ENCODE measurements around the gene STOM.

The STOM gene

DNA sequence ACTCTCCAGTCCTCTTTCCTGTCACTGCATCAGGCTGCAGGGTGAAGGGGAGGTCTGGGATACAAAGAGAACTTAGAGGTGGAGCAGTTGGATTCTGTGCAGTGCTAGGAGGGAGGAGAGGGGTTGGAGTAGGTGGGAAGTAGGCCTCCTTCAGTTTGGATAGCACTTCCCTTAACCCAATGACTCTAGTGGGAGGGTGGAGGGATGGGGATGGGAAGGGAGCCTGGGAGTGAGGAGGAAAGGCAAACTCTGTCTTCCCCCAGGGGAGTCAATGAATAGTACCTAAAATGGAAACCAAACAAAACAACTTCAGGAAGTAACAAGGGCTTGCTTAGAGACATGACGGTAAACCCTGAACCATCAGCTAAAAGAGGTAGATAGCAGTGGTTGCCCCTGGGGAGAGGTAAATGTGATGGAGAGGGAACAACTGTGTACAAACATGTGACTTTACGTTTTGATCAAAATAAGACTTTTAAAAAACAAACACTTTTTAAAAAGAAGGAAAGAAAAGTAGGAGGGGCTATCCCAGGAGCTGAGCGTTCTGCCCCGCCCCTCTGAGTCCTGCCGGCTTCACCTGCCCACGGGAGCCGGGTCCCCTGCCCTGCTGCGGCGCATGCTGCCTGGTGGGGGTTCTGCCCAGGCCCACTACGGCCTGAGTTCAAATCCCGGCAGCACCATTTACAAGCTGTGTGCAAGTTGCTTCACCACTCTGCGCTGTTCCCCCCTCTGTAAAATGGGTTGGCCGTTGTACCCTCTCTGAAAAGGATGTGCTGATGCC lies 71.2 kb downstream of the STOM start:
- H3K4me3 ChIP-seq (ENCODE audit: low read length): peak overlapping the region; percentile 46
- TF ChIP-seq, protein P1, sequence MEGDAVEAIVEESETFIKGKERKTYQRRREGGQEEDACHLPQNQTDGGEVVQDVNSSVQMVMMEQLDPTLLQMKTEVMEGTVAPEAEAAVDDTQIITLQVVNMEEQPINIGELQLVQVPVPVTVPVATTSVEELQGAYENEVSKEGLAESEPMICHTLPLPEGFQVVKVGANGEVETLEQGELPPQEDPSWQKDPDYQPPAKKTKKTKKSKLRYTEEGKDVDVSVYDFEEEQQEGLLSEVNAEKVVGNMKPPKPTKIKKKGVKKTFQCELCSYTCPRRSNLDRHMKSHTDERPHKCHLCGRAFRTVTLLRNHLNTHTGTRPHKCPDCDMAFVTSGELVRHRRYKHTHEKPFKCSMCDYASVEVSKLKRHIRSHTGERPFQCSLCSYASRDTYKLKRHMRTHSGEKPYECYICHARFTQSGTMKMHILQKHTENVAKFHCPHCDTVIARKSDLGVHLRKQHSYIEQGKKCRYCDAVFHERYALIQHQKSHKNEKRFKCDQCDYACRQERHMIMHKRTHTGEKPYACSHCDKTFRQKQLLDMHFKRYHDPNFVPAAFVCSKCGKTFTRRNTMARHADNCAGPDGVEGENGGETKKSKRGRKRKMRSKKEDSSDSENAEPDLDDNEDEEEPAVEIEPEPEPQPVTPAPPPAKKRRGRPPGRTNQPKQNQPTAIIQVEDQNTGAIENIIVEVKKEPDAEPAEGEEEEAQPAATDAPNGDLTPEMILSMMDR (IDR thresholded peaks at IDR 0.05; ENCODE audit: insufficient read depth, low read depth, low read length, missing control alignments): no peak
- DNase-seq (ENCODE audit: low read depth): no peak

DNA sequence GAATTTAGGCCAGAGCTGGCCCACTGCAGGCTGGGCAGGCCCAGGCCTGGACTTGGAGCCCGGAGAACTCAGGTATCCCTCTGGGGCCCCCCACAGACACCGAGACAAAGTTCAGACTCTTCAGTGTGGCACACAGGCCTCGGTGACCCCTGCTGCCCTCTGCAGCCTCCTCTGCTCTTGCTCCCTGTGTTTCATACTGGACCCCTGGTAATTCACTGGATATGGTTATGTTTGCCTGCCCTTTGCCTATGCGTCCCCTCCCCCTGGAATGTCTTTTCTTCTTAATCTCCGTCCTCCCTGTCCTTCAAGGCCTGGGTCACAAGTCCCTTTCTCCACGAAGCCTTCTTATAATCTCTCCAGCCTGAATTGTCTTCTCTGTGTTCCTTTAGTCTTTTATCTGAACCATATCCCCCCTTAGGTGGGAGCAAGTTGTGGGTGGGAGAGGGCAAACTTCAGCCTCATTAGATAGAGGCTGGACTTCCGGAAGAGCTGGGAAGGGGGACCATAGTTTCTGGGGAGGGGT lies 72.0 kb downstream of the STOM start:
- H3K4me3 ChIP-seq (ENCODE audit: low read length): no peak overlapping the region
- DNase-seq (ENCODE audit: low read depth): no peak
- TF ChIP-seq, protein P1 (IDR thresholded peaks at IDR 0.05; ENCODE audit: insufficient read depth, low read depth, low read length, missing control alignments): no peak

DNA sequence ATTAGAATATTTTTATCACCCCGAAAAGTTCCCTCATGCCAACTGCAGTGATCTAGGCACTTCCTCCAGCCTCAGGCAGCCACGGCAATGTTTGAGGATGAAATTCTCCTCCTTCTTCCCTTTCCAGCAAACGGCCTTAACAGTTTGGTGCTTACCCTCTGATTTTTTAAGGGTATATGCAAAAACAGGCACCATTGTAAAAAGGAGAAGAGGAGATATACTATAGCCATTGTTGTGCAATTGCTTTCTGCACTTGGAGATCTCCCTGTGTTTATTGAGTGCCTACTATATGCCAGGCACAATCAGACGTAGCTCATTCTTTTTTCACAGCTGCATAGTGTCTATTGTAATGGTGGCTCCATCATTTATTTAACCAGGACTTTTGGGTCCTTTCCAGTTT lies 72.7 kb downstream of the STOM start:
- no peak for DNase-seq (ENCODE audit: low read depth)
- TF ChIP-seq, protein P1 (IDR thresholded peaks at IDR 0.05; ENCODE audit: insufficient read depth, low read depth, low read length, missing control alignments): no peak
- no peak overlapping the region for H3K4me3 ChIP-seq (ENCODE audit: low read length)

DNA sequence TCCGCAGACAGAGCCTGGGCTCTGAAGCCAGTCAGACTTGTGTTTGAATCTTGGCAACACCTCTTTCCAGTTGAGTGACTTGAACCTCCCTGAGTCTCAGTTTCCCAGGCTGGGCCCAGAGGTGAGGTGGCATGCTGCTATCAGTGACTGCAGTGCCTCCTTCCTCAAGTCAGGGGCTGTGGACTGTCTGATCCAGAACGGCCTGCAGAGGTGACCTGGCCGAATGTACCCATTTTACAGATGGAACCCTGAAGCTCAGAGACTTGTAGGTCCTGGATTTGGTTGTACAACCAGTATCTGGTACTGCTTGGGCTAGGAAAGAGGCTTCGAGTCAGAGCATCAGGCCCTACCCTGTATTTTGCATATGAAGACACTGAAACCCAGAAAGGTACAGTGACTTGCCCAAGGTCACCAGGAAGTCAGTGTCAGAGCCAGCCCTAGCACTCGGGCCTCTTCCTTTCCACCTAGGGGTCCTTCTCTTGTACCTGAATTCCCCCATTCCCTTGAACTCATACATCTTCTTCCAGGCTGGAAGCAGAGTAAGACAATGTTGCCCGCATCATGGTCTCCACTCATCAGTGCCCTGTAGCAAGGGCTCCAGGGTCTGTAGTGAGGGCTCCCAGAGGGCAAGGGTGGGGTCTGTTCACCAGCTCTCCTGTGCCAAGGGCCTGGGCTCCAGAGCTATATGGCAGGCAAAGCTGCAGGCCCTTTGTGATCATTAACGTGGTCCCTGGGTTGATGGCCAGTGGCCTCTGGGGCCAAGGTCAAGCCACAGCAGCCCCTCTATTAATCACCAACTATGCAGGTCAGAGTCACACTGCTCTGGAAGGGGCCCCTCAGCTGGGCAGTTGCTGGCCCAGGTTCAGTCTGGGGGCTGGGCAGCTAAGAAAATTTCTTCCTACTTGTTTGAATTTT lies 73.6 kb downstream of the STOM start:
- TF ChIP-seq, protein P1 (IDR thresholded peaks at IDR 0.05; ENCODE audit: insufficient read depth, low read depth, low read length, missing control alignments): no peak
- H3K4me3 ChIP-seq (ENCODE audit: low read length): no peak overlapping the region
- DNase-seq (ENCODE audit: low read depth): no peak

DNA sequence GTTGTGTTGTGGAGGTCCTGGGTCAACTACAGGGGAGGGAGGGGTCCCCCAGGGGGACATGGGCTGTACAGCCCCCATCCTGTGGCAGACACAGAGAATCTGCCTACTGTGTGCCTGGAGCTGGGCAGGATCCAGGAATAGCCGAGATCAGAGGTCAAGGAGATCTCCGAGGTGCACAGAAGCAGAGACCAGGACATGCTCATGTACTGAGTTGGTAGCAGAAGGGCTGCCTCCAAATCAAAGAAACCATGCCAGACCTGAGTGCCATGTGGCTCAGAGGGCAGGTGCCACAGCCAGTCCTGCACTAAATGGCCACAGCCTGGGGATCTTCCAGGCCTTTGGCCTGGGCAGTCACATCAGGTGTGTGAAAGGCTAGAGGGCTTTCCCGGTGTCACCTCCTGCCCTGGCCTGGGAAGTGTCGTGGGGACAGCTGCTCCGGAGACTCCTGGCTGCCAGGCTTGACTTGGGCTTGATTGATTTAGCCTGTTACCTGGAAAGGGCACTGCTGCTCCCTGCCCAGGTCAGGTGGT lies 74.3 kb downstream of the STOM start:
- TF ChIP-seq, protein P1 (IDR thresholded peaks at IDR 0.05; ENCODE audit: insufficient read depth, low read depth, low read length, missing control alignments): no peak
- no peak overlapping the region for H3K4me3 ChIP-seq (ENCODE audit: low read length)
- DNase-seq (ENCODE audit: low read depth): no peak

DNA sequence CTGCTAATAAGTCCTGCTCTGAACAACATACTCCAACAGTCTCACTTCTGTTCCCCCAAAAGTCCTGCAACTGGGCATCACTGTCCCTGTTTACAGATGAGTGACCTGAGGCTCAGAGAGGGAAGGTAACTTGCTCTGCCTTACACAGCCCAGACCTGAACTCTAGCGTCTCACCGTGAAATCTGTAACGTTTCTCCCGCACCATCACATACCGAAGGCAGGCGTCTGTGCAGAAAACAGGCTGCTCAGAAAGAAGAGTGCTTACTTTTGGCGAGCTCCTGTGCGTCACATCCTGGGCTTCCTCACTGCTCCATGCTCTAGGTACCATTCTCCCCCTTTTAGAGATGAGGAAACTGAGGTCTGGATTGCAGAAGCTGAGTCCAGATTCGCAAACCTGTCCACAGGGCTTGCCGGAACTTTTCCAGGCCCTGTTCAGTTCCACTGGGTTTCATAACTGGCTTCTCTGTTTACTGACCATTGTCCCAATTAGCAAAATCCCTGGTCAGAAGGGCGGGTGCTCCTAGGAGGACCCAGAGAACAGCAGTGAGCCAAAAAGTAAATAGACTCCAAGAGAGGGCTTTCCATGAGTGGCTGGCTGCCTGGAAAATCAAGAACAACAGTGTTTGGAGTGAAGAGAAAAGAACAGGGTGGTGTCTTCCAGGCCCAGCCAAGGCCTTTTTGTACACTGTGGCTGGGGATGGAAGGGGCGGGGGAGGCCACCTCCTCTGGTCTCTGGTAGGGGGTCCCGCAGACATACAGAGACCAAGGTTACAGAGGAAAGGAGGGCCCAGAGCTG lies 75.0 kb downstream of the STOM start:
- DNase-seq (ENCODE audit: low read depth): no peak
- no peak overlapping the region for H3K4me3 ChIP-seq (ENCODE audit: low read length)
- TF ChIP-seq, protein P1 (IDR thresholded peaks at IDR 0.05; ENCODE audit: insufficient read depth, low read depth, low read length, missing control alignments): no peak

Data from epithelial cell of esophagus (primary cell).